ENCODE results near the gene FAM162B. TPM values are rescaled to one million over a fixed set of nuclear protein-coding genes. Genes with fewer than 3 reads are reported as not detected.
"Not testable (repeated sequence)": the region's sequence is repeated elsewhere in the genome, so short reads cannot be mapped to it uniquely, and the experiment has no call there.

FAM162B gene
- total RNA-seq, 2 experiments from 2014 or later: not detected

- Mint-ChIP-seq H3K9me3 (peaks cover 17% of the 10 kb centered on the region), H3K27ac (no peak overlapping the region), H3K27me3 (no peaks in the 10 kb centered on the region), H3K4me1 (ENCODE audit: low read depth) (no peaks in the 10 kb centered on the region), H3K36me3 (ENCODE audit: low read depth) (peaks cover 16% of the 10 kb centered on the region), H3K4me3 (no peak overlapping the region)
- no peak for DNase-seq
- Histone ChIP-seq H3K9me3 (ENCODE audit: control insufficient read depth in 1 of 2, insufficient read depth in 1 of 2, low read length in 2 of 2) (peaks cover 5 to 23% of the 10 kb centered on the region in 2 experiments), H3K4me1 (ENCODE audit: insufficient read depth, low read length) (no peaks in the 10 kb centered on the region), H3K27ac (ENCODE audit: low read depth in 1 of 2, low read length in 2 of 2) (no peak overlapping the region), H3K4me3 (ENCODE audit: low read length) (no peak overlapping the region), H3K36me3 (ENCODE audit: insufficient read depth, low read length) (no peaks in the 10 kb centered on the region), H3K27me3 (ENCODE audit: control insufficient read depth in 1 of 2, insufficient read depth in 2 of 2, low read length in 2 of 2) (no peaks in the 10 kb centered on the region)
- intact Hi-C loops (cut with DNase I, micrococcal nuclease): no loop called here
- no peak for ATAC-seq (ENCODE audit: poor library complexity)
- no peak for TF ChIP-seq CTCF (IDR thresholded peaks at IDR 0.05)
- CTCF ChIA-PET: no interaction called here
- POLR2A ChIA-PET: no interaction called here
Observed at GRCh38 chr6:116741571-116741970, 23.9 kb downstream of the FAM162B start.

- H3K4me3 ChIP-seq (ENCODE audit: low read length); H3K36me3 ChIP-seq (ENCODE audit: insufficient read depth, low read length); H3K27me3 ChIP-seq (ENCODE audit: control insufficient read depth in 1 of 2, insufficient read depth in 2 of 2, low read length in 2 of 2); POLR2A ChIA-PET; intact Hi-C loops (cut with DNase I, micrococcal nuclease); H3K4me1 ChIP-seq (ENCODE audit: insufficient read depth, low read length); H3K4me1 Mint-ChIP-seq (ENCODE audit: low read depth); ATAC-seq (ENCODE audit: poor library complexity); H3K4me3 Mint-ChIP-seq; H3K27ac ChIP-seq (ENCODE audit: low read depth in 1 of 2, low read length in 2 of 2); H3K27me3 Mint-ChIP-seq; DNase-seq; H3K27ac Mint-ChIP-seq; CTCF ChIA-PET: not testable (repeated sequence)
- Mint-ChIP-seq H3K9me3 (peaks cover 18% of the 10 kb centered on the region), H3K36me3 (ENCODE audit: low read depth) (peaks cover 27% of the 10 kb centered on the region)
- peaks cover 5 to 27% of the 10 kb centered on the region in 2 experiments for H3K9me3 ChIP-seq (ENCODE audit: control insufficient read depth in 1 of 2, insufficient read depth in 1 of 2, low read length in 2 of 2)
Observed at GRCh38 chr6:116740486-116740885, 25.0 kb downstream of the FAM162B start.

GRCh38 chr6:116737004-116737403 is 28.5 kb downstream of the FAM162B start:
- no peak for TF ChIP-seq CTCF (IDR thresholded peaks at IDR 0.05)
- POLR2A ChIA-PET: no interaction called here
- no peak for DNase-seq
- Histone ChIP-seq H3K36me3 (ENCODE audit: insufficient read depth, low read length) (peaks cover 11% of the 10 kb centered on the region), H3K4me3 (ENCODE audit: low read length) (no peak overlapping the region), H3K4me1 (ENCODE audit: insufficient read depth, low read length) (no peaks in the 10 kb centered on the region), H3K27me3 (ENCODE audit: control insufficient read depth in 1 of 2, insufficient read depth in 2 of 2, low read length in 2 of 2) (no peaks in the 10 kb centered on the region), H3K27ac (ENCODE audit: low read depth in 1 of 2, low read length in 2 of 2) (no peak overlapping the region), H3K9me3 (ENCODE audit: control insufficient read depth in 1 of 2, insufficient read depth in 1 of 2, low read length in 2 of 2) (peaks cover 0 to 36% of the 10 kb centered on the region in 2 experiments)
- no peak overlapping the region for H3K4me3 Mint-ChIP-seq
- H3K27me3 Mint-ChIP-seq: no peaks in the 10 kb centered on the region
- peaks cover 52% of the 10 kb centered on the region for H3K36me3 Mint-ChIP-seq (ENCODE audit: low read depth)
- no peaks in the 10 kb centered on the region for H3K4me1 Mint-ChIP-seq (ENCODE audit: low read depth)
- CTCF ChIA-PET: no interaction called here
- intact Hi-C loops (cut with DNase I, micrococcal nuclease): no loop called here
- H3K27ac Mint-ChIP-seq: no peak overlapping the region
- peaks cover 15% of the 10 kb centered on the region for H3K9me3 Mint-ChIP-seq
- ATAC-seq (ENCODE audit: poor library complexity): no peak

- Histone ChIP-seq H3K36me3 (ENCODE audit: insufficient read depth, low read length) (peaks cover 56% of the 10 kb centered on the region), H3K9me3 (ENCODE audit: control insufficient read depth in 1 of 2, insufficient read depth in 1 of 2, low read length in 2 of 2) (peaks cover 0 to 10% of the 10 kb centered on the region in 2 experiments), H3K27me3 (ENCODE audit: control insufficient read depth in 1 of 2, insufficient read depth in 2 of 2, low read length in 2 of 2) (no peaks in the 10 kb centered on the region), H3K27ac (ENCODE audit: low read depth in 1 of 2, low read length in 2 of 2) (no peak overlapping the region), H3K4me3 (ENCODE audit: low read length) (no peak overlapping the region), H3K4me1 (ENCODE audit: insufficient read depth, low read length) (no peaks in the 10 kb centered on the region)
- H3K9me3 Mint-ChIP-seq: peaks cover 4% of the 10 kb centered on the region
- CTCF ChIA-PET: no interaction called here
- no peak for TF ChIP-seq CTCF (IDR thresholded peaks at IDR 0.05)
- POLR2A ChIA-PET: no interaction called here
- DNase-seq (no peak), ATAC-seq (ENCODE audit: poor library complexity) (no peak)
- H3K27ac Mint-ChIP-seq: no peak overlapping the region
- no peaks in the 10 kb centered on the region for H3K4me1 Mint-ChIP-seq (ENCODE audit: low read depth)
- no peak overlapping the region for H3K4me3 Mint-ChIP-seq
- intact Hi-C loops (cut with DNase I, micrococcal nuclease): no loop called here
- no peaks in the 10 kb centered on the region for H3K27me3 Mint-ChIP-seq
- H3K36me3 Mint-ChIP-seq (ENCODE audit: low read depth): peaks cover 89% of the 10 kb centered on the region
Observed at GRCh38 chr6:116730513-116730912, 35.0 kb downstream of the FAM162B start.

Measured in CD4-positive, alpha-beta T cell (primary cell).